Activated CD8-positive, alpha-beta T cell treated with anti-CD3 and anti-CD28 coated beads, Interleukin-2, amount 10 ng/mL, durations not matched to agents 7 days and 5 days (primary cell): ENCODE measurements around the gene SH3RF1. TPM values are rescaled to one million over a fixed set of nuclear protein-coding genes. Genes with fewer than 3 reads are reported as not detected.
"Not testable (repeated sequence)": the region's sequence is repeated elsewhere in the genome, so short reads cannot be mapped to it uniquely, and the experiment has no call there.

ENCODE experiments used
- ATAC-seq: fragments of 150-1000 bp; cut with Tn5 transposase; one replicate; pipeline ENCODE4 v1.10.0; 2021; ENCODE audit warnings: moderate library complexity
- CTCF ChIA-PET: fragments of 350-600 bp; sonication (Branson Sonifier 250); formaldehyde crosslinking; loops from one replicate; lab custom pipeline; 2021; ENCODE audit warnings: antibody characterized with exemption; lab: Charles Lee
- POLR2A ChIA-PET: fragments of 350-600 bp; sonication (Branson Sonifier 250); formaldehyde crosslinking; loops from one replicate; lab custom pipeline; 2021; ENCODE audit warnings: antibody characterized with exemption; lab: Charles Lee
- DNase-seq: peaks from one replicate; pipeline ENCODE4 v3.0.0-alpha.2; 2020
- H3K27ac Mint-ChIP-seq: one replicate; pipeline ENCODE4 v1.8.0; 2021; ENCODE audit warnings: mild to moderate bottlenecking, mixed read lengths
- H3K27me3 Mint-ChIP-seq: one replicate; pipeline ENCODE4 v1.8.0; 2021; ENCODE audit warnings: low read depth, mixed read lengths
- H3K36me3 Mint-ChIP-seq: one replicate; pipeline ENCODE4 v1.8.0; 2021; ENCODE audit warnings: low read depth, mixed read lengths
- H3K4me1 Mint-ChIP-seq: one replicate; pipeline ENCODE4 v1.8.0; 2021; ENCODE audit warnings: low read depth, mixed read lengths
- H3K4me3 Mint-ChIP-seq: one replicate; pipeline ENCODE4 v1.8.0; 2021; ENCODE audit warnings: mild to moderate bottlenecking, mixed read lengths
- H3K9me3 Mint-ChIP-seq: one replicate; pipeline ENCODE4 v1.8.0; 2022; ENCODE audit warnings: mixed read lengths; ENCODE audit not compliant: insufficient read depth
- total RNA-seq, 2 experiments: library from RNA; stranded (reverse); gene quantifications; one replicate each; pipeline ENCODE4 v1.2.3, GENCODE V29; 2021

Gene SH3RF1
- total RNA-seq, 2 experiments from 2014 or later, result 0.08 to 0.18 TPM

DNA sequence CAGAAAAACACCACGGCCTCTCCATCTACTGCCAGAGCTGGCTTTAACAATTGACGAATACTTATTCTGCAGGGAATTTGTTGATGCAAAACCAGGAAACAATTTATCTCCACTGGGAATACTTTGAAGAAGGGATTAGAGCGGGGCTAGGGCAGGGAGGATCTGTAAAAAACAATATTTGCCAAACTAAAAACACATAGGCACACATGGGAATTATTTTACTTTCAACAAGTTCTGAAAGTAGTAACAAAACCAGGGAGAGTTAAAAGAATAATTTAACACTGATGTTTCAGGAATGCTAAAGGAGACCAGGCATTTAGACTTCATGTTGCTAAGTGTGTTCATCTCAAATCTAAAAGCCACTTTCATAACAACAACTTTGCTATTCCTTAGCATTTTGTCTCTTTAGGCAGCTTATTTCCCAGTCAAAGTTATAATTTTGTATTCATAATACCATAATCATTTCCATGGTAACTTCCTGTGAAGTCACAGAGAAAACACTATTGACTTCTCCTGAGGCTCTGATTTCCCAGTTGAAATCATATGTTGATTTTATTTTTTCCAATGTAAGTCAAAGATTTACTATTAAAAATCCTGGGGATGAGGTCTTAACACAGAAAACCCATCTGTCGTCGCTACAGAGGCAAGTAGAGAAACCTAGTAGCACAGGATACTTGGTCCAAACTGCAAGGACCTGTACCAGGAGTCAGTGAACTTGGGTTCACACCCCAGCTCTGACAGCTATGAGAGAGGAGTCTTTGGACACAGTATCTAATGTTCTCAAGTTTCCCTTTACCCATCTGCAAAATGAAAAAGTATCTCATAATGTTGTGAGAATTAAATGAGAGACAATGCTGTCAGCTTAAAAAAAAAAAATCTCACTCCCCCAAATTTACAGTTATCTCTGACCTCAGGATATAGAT, 69.3 kb downstream of the SH3RF1 start:
- DNase-seq (no peak), ATAC-seq (no peak)
- Mint-ChIP-seq H3K4me1 (no peaks in the 10 kb centered on the region), H3K27ac (no peak overlapping the region), H3K4me3 (no peak overlapping the region), H3K27me3 (no peaks in the 10 kb centered on the region), H3K9me3 (no peaks in the 10 kb centered on the region), H3K36me3 (no peaks in the 10 kb centered on the region)
- ChIA-PET CTCF (no interaction called here), POLR2A (no interaction called here)

DNA sequence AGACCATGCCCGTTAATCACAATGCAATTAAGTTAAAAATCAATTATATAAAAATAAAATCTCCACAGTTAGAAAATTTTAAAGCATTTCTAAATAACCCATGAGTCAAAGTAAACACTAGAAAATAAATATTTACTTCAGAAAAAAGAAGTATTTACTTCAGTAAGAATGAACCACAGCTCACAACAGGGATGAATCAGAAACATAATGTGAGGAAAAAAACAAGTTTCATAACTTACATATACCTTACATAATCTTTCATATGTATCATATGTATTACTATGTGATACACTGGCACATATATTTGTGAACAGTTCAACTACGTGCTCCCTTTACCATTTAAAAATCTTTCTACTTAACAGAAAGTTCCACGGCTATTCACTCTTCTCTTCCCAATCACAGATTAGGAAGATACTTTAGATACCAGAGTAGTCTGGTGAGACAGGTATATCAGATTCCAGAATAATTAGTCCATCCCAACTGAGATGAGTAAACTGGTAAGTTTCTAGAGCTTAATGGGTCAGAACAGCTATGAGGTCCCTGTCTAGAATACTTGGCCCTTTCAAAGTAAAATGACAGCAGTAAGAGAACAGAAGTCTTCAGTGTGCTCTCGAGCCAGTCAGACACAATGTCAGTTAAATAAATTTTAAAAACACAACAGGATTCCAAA, 70.3 kb downstream of the SH3RF1 start:
- Mint-ChIP-seq H3K27ac (no peak overlapping the region), H3K27me3 (no peaks in the 10 kb centered on the region), H3K36me3 (no peaks in the 10 kb centered on the region), H3K4me1 (no peaks in the 10 kb centered on the region), H3K4me3 (no peak overlapping the region), H3K9me3 (no peaks in the 10 kb centered on the region)
- POLR2A ChIA-PET, result no interaction called here
- ATAC-seq (no peak), DNase-seq (no peak)
- CTCF ChIA-PET, result no interaction called here

DNA sequence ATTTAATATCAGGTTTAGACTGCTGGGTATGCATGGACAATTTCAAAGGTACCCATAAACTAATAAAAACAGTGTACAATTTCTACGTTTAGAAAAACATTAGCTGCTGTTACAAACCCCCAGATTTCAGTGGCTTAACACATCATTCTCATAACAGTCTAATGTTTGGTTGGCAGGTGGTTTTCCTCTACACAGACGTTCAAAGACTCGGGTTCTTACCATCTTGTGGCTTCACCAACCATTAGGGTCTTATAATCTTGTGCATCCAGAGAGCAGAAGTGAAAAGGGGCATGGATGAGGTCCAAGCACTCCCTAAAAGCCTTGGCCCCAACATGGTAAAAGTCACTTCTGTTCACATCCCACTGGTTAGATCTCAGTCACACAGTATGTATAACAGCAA, 71.6 kb downstream of the SH3RF1 start:
- CTCF ChIA-PET, result no interaction called here
- Mint-ChIP-seq H3K36me3 (no peaks in the 10 kb centered on the region), H3K4me3 (no peak overlapping the region), H3K4me1 (no peaks in the 10 kb centered on the region), H3K27me3 (no peaks in the 10 kb centered on the region), H3K27ac (no peak overlapping the region), H3K9me3 (no peaks in the 10 kb centered on the region)
- ATAC-seq (no peak), DNase-seq (no peak)
- POLR2A ChIA-PET, result no interaction called here

DNA sequence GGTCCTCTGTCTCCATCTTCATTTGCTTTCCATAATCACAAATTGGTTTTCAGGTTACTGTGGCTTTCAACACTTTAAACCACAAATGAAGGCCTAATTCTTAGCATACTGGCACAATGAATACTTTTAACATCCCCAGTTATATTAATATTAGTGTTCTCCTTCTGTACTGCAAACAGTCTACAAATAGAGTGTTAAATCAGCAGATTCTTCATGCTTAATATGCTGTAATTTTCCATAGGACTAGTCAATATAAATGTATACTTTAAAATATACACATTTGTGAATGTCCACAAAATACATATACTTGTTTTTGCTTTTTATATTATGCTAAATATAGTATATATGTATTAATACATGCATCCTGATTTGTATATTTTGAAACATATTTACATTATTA, 72.6 kb downstream of the SH3RF1 start:
- ChIA-PET POLR2A (no interaction called here), CTCF (no interaction called here)
- Mint-ChIP-seq H3K27me3 (no peaks in the 10 kb centered on the region), H3K4me1 (no peaks in the 10 kb centered on the region), H3K4me3 (no peak overlapping the region), H3K9me3 (no peaks in the 10 kb centered on the region), H3K27ac (no peak overlapping the region), H3K36me3 (no peaks in the 10 kb centered on the region)
- ATAC-seq, result no peak
- DNase-seq, result no peak

DNA sequence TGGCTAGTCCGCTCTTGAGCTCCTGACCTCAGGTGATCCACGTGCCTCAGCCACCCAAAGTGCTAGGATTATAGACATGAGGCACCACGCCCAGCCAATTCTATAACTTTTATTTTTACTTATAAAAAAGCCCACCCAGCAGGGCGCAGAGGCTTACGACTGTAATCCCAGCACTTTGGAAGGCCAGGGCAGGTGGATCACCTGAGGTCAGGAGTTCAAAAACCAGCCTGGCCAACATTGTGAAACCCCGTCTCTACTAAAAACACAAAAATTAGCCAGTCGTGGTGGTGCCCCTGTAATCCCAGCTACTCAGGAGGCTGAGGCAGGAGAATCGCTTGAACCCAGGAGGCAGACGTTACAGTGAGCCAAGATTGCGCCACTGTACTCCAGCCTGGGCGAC, 73.5 kb downstream of the SH3RF1 start:
- H3K4me3 Mint-ChIP-seq, H3K27me3 Mint-ChIP-seq, H3K9me3 Mint-ChIP-seq, DNase-seq, ATAC-seq, H3K27ac Mint-ChIP-seq, POLR2A ChIA-PET, H3K36me3 Mint-ChIP-seq, CTCF ChIA-PET, H3K4me1 Mint-ChIP-seq: not testable (repeated sequence)

DNA sequence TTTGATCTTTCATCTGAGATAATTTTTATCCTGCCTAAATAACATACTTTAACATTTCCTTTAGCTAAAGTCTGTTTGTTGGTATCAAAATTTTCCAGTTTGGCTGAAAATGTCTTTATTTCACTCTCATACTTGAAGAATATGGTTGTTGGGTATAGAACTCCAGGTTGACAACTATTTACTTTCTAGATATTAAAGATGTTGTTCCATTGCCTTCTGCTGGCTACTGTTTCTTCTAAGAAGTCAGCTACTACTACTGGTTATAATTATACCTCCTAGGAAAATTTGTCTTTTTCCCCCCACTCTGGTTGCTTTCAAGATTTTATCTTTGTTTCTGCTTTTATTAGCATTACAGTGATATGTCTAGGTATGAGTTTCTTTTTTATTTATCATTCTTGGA, 75.7 kb downstream of the SH3RF1 start:
- Mint-ChIP-seq H3K27me3 (peaks cover 6% of the 10 kb centered on the region), H3K4me3 (no peak overlapping the region), H3K9me3 (no peaks in the 10 kb centered on the region), H3K36me3 (no peaks in the 10 kb centered on the region), H3K4me1 (no peaks in the 10 kb centered on the region), H3K27ac (no peak overlapping the region)
- ChIA-PET POLR2A (no interaction called here), CTCF (interaction anchor here (1.4 kb wide), 1 partner anchor 9 kb away, joined by 3 read pairs; no protein-coding TSS in a partner anchor)
- DNase-seq, result no peak
- no peak for ATAC-seq

DNA sequence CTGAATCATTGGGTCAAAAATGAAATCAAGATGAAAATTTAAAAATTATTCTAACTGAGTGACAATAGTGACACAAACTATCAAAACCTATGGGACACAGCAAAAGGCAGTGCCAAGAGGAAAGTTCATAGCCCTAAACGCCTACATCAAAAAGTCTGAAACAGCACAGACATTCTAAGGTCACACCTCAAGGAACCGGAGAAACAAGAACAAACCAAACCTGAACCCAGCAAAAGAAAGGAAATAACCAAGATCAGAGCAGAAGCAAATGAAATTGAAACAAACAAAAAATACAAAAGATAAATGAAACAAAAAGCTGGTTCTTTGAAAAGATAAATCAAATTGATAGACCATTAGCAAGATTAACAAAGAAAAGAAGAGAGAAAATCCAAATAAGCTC, 80.8 kb downstream of the SH3RF1 start:
- not testable (repeated sequence) for ATAC-seq

DNA sequence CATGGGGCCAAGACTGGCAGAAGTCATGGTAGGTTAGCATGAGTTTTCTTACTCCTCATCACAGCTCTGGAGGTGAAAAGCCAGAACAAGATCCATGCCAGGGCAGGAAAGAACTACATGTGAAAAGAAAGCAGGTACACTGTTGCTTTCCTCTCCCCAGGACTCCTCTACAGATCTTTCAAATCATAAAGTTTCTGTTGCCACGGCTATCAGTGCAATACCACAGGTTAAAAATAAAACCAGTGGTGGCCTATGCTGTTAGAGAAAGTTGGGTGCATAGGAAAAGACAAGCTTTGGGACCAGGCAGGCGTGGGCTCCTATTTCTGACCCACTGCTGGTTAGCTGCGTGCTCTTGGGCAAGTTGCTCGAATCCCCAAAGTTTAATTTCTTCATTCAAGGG, 81.4 kb downstream of the SH3RF1 start:
- H3K27ac Mint-ChIP-seq, result no peak overlapping the region
- H3K36me3 Mint-ChIP-seq, result no peaks in the 10 kb centered on the region
- no peak overlapping the region for H3K4me3 Mint-ChIP-seq
- DNase-seq (no peak), ATAC-seq (no peak)
- ChIA-PET POLR2A (no interaction called here), CTCF (no interaction called here)
- no peaks in the 10 kb centered on the region for H3K4me1 Mint-ChIP-seq
- peaks cover 8% of the 10 kb centered on the region for H3K27me3 Mint-ChIP-seq
- no peaks in the 10 kb centered on the region for H3K9me3 Mint-ChIP-seq

More for the DNA sequence above, 80.8 kb downstream of the SH3RF1 start:
- H3K36me3 Mint-ChIP-seq, H3K4me1 Mint-ChIP-seq, POLR2A ChIA-PET, H3K4me3 Mint-ChIP-seq, H3K27ac Mint-ChIP-seq, CTCF ChIA-PET, H3K27me3 Mint-ChIP-seq, H3K9me3 Mint-ChIP-seq, DNase-seq: not testable (repeated sequence)

DNA sequence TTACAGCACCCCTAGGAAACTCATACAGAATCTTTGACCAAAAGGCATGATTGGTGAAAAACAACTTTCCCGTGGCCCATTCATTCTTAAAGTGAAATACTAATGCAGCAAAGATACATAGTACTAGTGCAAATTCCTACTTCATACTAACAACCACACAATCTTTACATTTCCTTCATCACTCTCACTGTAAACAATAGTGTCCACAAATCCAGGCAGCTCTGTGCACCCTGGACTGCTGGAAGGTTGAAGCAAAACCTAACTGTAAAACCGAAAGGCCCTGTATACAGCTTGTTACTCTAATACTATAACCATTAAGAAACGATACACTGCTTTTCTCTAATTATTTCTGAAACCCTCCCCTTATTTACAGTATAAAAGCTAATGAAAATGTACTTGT, 82.6 kb downstream of the SH3RF1 start:
- no peaks in the 10 kb centered on the region for H3K36me3 Mint-ChIP-seq
- DNase-seq (no peak), ATAC-seq (no peak)
- ChIA-PET POLR2A (no interaction called here), CTCF (no interaction called here)
- H3K9me3 Mint-ChIP-seq, result no peaks in the 10 kb centered on the region
- no peak overlapping the region for H3K4me3 Mint-ChIP-seq
- H3K27ac Mint-ChIP-seq, result no peak overlapping the region
- H3K27me3 Mint-ChIP-seq, result peaks cover 8% of the 10 kb centered on the region
- no peaks in the 10 kb centered on the region for H3K4me1 Mint-ChIP-seq

DNA sequence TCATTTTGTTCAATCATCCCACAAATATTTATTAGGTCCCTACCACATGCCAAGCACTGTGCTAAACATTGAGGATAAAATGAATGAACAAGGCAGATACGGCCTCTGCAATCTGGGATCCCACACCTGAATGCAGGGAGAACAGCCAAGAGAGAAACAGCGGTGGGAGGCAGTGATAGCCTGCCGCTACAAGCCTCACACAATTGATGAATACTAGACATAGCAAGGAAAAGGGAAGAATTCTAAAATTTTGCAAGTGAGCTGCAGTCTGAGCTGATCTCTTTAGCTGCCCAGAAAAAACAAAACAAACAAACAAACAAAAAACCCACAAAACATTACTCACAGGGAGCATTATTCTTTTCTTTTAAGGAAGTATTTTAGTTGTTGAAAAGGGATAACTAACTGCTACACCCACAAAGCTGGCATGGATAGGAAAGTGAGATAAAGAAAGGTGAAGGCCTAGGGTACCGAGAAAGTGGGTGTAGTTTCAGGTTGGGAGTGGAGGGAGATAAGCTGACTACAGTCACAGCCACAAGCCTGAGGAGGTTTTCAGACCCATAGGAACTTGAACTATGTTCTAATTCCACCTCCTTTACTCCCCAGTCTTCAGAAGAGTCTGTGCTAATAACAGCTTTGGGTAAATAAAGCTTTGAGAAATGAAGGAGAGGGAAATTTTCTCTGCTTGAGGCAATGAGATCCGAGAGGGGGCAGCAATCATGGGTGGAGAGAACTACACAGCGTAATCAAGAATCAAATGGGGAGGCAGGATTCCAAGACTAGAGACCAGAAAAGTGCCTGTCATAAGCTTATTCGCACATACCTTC, 85.4 kb downstream of the SH3RF1 start:
- ChIA-PET CTCF (interaction anchor here (1.1 kb wide), 1 partner anchor 10 kb away, joined by 3 read pairs; no protein-coding TSS in a partner anchor), POLR2A (no interaction called here)
- H3K9me3 Mint-ChIP-seq, result no peaks in the 10 kb centered on the region
- no peaks in the 10 kb centered on the region for H3K4me1 Mint-ChIP-seq
- H3K4me3 Mint-ChIP-seq, result no peak overlapping the region
- H3K27ac Mint-ChIP-seq, result no peak overlapping the region
- ATAC-seq (no peak), DNase-seq (no peak)
- H3K27me3 Mint-ChIP-seq, result peaks cover 2% of the 10 kb centered on the region
- H3K36me3 Mint-ChIP-seq, result no peaks in the 10 kb centered on the region

DNA sequence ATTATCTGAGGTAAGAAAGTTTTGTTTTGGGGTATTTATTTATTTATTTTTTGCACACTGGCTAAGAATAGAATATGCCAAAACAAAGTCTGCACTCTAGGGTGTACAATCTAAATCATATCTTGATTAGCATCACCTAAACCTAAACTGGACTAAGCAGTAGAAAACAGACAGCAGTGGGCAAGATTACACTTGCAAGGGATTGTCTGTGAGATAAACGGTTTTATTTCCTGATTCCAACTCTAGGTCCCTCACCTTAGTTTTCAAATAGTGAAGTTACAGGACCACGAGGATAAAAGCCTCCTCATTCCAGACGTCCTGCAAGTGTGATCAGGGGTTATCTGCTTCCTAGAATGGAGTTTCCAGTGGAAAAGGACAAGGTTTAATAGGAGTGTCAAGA, 86.1 kb downstream of the SH3RF1 start:
- H3K9me3 Mint-ChIP-seq, result no peaks in the 10 kb centered on the region
- H3K36me3 Mint-ChIP-seq, result no peaks in the 10 kb centered on the region
- H3K4me1 Mint-ChIP-seq, result no peaks in the 10 kb centered on the region
- ChIA-PET POLR2A (no interaction called here), CTCF (no interaction called here)
- H3K4me3 Mint-ChIP-seq, result no peak overlapping the region
- ATAC-seq (no peak), DNase-seq (no peak)
- peaks cover 2% of the 10 kb centered on the region for H3K27me3 Mint-ChIP-seq
- H3K27ac Mint-ChIP-seq, result no peak overlapping the region

DNA sequence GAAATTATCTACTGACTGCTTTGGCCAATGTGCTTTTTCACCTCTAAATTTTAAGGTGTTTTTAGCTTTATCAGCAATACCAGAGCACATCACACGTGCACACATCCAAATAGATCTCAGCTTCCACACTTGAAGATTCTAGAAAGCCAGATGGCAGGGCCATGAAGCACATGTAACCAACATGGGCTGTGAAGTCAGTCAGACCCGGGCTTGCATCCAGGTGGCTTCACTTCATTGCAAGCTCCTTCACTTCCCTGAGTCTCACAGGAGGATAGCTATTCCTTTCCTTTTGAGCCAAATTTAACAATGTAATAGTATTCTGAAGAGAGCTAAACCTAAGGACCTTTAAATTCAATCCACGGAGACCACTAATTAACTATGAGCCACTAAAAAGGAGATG, 86.5 kb downstream of the SH3RF1 start:
- Mint-ChIP-seq H3K9me3 (no peaks in the 10 kb centered on the region), H3K36me3 (no peaks in the 10 kb centered on the region), H3K27ac (no peak overlapping the region), H3K4me1 (no peaks in the 10 kb centered on the region), H3K4me3 (no peak overlapping the region), H3K27me3 (peaks cover 2% of the 10 kb centered on the region)
- ChIA-PET POLR2A (no interaction called here), CTCF (no interaction called here)
- DNase-seq (no peak), ATAC-seq (no peak)
